Prostate gland (tissue), 2 donors: ENCODE results near the gene RYK.

ENCODE experiments used
- POLR2A ChIP-seq: fragments of 450-650 bp; IDR thresholded peaks from one replicate; pipeline ENCODE4 v1.6.1; 2016; ENCODE audit warnings: antibody characterized with exemption, mild to moderate bottlenecking
- TF ChIP-seq, protein P1 (sequence below), 4 experiments: fragments of 200-600 bp in 2 of 4; fragments of 450-650 bp in 2 of 4; sonication (generic) in 2 of 4; IDR thresholded peaks; 1 replicate in 3 of 4; 2 replicates in 1 of 4; pipeline ENCODE4 v1.5.1; 2016 to 2019; ENCODE audit warnings: antibody characterized with exemption in 4 of 4, mild to moderate bottlenecking in 2 of 4, moderate library complexity in 2 of 4

DNA sequence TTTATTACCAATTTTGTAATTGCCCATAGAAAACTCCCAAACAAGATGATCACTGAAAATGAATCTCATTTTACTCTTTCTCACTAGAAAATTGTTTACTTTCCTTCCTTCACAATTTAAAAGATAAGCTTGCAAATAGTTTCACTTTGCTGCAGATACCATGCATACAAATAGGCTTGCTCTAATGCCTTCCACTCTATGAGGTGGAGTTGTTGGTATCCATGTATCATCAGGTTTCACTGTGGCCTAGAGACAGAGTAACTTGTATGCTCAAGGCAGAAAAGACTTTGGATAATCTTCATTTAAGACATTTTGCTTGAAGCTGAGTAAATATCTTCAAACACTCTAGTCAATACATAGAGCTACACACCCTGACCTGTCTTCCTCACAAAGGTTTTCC lies 60.8 kb downstream of the RYK start:
- TF ChIP-seq, protein P1, sequence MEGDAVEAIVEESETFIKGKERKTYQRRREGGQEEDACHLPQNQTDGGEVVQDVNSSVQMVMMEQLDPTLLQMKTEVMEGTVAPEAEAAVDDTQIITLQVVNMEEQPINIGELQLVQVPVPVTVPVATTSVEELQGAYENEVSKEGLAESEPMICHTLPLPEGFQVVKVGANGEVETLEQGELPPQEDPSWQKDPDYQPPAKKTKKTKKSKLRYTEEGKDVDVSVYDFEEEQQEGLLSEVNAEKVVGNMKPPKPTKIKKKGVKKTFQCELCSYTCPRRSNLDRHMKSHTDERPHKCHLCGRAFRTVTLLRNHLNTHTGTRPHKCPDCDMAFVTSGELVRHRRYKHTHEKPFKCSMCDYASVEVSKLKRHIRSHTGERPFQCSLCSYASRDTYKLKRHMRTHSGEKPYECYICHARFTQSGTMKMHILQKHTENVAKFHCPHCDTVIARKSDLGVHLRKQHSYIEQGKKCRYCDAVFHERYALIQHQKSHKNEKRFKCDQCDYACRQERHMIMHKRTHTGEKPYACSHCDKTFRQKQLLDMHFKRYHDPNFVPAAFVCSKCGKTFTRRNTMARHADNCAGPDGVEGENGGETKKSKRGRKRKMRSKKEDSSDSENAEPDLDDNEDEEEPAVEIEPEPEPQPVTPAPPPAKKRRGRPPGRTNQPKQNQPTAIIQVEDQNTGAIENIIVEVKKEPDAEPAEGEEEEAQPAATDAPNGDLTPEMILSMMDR (IDR thresholded peaks at IDR 0.05): no peak
- no peak for TF ChIP-seq POLR2A
